Measurements from ENCODE around the gene SLC26A9.

SLC26A9 gene

GRCh38 chr1:205973377-205974232 lies 30.3 kb upstream of the SLC26A9 start:
- DNase-seq, result no peak

- DNase-seq, result no peak
These were observed 29.4 kb upstream of the SLC26A9 start for GRCh38 chr1:205972491-205973168.

GRCh38 chr1:205972081-205972480 lies 28.8 kb upstream of the SLC26A9 start:
- no peak for DNase-seq

GRCh38 chr1:205971082-205971481 lies 27.8 kb upstream of the SLC26A9 start:
- DNase-seq, result no peak

GRCh38 chr1:205970486-205970885 lies 27.2 kb upstream of the SLC26A9 start:
- no peak for DNase-seq

GRCh38 chr1:205969229-205969628 lies 26.0 kb upstream of the SLC26A9 start:
- no peak for DNase-seq

GRCh38 chr1:205967554-205968335 lies 24.5 kb upstream of the SLC26A9 start:
- no peak for DNase-seq

- no peak for DNase-seq
These were observed 22.0 kb upstream of the SLC26A9 start for GRCh38 chr1:205965036-205965884.

GRCh38 chr1:205963352-205964155 lies 20.3 kb upstream of the SLC26A9 start:
- no peak for DNase-seq

GRCh38 chr1:205962821-205963221 lies 19.6 kb upstream of the SLC26A9 start:
- no peak for DNase-seq

- DNase-seq, result no peak
These were observed 18.9 kb upstream of the SLC26A9 start for GRCh38 chr1:205961991-205962820.

- no peak for DNase-seq
These were observed 18.1 kb upstream of the SLC26A9 start for GRCh38 chr1:205961405-205961804.

- no peak for DNase-seq
These were observed 16.5 kb upstream of the SLC26A9 start for GRCh38 chr1:205959789-205960188.

GRCh38 chr1:205955499-205955898 lies 12.2 kb upstream of the SLC26A9 start:
- no peak for DNase-seq

GRCh38 chr1:205954819-205955404 lies 11.7 kb upstream of the SLC26A9 start:
- no peak for DNase-seq

GRCh38 chr1:205951746-205952145 lies 8.5 kb upstream of the SLC26A9 start:
- no peak for DNase-seq

GRCh38 chr1:205950826-205951549 lies 7.7 kb upstream of the SLC26A9 start:
- peak; percentile 70 for DNase-seq

GRCh38 chr1:205950280-205950679 lies 7.0 kb upstream of the SLC26A9 start:
- no peak for DNase-seq

GRCh38 chr1:205949753-205950152 lies 6.5 kb upstream of the SLC26A9 start:
- DNase-seq, result no peak

All from inflammatory macrophage (primary cell).